Suppressor macrophage treated with lipopolysaccharide for 1 hour (primary cell): ENCODE data around the gene NT5DC3.
A peak's percentile ranks its signal among the peaks of the same experiment; 100 is the strongest.

ENCODE experiments used
- DNase-seq, 3 donors: peaks; one replicate each; pipeline ENCODE4 v3.0.0-alpha.2; 2020 to 2022

NT5DC3 gene

DNA sequence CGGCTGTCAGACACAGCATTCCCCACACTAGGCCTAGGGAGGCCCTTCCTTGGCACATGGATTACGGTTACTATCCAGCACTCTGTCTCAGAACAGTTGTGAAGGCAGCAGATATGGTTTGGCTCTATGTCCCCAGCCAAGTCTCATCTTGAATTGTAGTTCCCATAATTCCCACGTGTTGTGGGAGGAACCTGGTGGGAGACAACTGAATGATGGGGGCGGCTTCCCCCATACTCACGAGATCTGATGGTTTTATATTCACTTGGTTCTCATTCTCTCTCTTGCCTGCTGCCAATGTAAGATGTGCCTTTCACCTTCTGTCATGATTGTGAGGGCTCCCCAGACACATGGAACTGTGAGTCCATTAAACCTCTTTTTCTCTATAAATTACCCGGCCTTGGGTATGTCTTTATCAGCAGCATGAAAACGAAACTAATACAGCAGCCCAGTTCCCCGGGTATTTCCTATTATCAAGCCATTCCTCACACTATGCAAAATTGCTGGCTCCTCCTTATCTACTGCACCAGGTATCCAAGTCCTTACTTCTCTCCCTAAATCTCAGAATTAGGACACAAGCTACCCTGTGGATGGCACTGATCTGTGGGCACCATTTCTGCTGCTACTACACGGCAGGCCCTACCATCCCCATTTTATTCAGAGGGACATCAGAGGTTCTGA, 33.3 kb downstream of the NT5DC3 start:
- DNase-seq = peak in 2 of 3 donors; percentile 18 to 39

DNA sequence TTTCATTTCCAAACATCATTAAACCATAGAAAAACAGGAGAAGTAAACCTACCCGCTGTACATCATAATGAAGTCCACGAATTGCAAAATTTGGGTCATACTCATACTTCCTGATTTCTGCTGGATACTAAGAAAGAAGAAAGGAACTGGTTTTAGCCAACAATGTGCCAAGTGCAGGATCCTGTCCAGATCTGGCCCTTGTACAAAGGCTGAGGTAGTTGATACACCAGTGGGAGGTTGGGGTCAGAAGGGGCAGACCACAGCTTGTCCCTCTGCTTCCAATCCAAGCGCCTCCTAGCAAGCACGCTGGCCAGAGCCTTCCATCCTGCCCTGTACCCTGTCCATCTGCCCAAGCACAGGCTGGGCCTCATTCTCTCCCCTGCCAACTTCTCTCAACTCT, 34.2 kb downstream of the NT5DC3 start:
- DNase-seq = peak; percentile 66 to 89 (median 83)

DNA sequence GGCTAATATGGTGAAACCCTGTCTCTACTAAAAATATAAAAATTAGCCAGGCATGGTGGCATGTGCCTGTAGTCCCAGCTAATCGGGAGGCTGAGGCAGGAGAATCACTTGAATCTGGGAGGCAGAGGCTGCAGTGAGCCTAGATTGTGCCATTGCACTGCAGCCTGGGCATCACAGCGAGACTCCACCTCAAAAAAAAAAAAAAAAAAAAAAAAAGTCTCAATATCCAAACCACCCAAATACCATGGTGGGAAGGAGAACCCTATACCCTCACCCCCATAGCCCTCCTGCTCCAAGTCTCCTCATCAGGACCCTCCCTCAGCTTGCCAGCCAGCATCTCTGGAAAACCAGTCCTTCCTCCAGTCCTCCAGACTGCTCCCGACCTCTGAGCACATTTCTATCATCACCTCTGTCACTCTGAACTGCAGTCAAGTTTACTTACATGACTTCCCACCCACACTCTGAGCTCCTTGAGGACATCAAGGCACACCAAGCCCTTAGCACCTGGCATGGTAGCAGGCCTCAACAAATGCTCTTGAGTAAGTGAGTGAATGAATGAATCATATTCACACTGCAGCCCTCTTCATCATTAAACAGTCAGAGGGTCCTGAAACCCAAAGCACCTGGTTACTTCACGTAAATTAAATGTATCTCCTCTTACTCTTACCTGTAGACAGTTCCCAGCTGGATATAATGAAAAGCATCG, 35.2 kb downstream of the NT5DC3 start:
- DNase-seq = no peak

DNA sequence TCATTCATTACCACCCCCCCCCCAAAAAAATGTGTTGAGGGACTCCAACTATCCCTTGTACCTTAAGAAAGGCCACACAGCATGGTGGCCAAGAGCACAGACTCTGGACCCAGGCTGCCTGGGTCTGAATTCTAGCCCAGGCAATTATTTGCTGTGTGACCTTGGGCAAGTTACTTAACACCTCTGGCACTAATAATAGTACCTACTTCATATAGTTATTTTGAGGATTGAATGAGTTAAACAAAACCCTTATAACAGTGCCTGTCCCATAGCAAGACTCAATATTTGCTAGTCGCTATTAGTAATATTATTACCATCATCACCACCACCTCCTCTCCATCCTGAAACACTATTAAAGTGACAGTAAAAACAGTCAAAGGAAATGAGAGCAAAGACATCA, 37.2 kb downstream of the NT5DC3 start:
- DNase-seq = no peak

DNA sequence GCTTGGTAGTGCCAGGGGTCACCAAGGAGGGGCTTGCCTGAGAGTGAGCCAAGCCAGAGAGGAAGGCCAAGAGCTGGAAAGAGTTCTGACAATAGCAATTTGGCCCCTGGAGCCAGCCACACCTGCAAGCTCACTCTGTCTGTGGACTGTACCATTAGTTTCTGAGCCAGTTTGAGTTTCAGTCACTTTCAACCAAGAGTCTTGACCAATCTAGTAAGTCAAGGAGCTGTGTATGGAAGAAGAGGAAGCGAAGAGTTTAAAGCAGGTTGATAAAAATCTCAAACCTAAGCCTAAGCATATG, 38.5 kb downstream of the NT5DC3 start:
- DNase-seq = no peak

- DNase-seq = no peak
Measured at GRCh38 chr12:103801709-103802585, 39.1 kb downstream of the NT5DC3 start.

DNA sequence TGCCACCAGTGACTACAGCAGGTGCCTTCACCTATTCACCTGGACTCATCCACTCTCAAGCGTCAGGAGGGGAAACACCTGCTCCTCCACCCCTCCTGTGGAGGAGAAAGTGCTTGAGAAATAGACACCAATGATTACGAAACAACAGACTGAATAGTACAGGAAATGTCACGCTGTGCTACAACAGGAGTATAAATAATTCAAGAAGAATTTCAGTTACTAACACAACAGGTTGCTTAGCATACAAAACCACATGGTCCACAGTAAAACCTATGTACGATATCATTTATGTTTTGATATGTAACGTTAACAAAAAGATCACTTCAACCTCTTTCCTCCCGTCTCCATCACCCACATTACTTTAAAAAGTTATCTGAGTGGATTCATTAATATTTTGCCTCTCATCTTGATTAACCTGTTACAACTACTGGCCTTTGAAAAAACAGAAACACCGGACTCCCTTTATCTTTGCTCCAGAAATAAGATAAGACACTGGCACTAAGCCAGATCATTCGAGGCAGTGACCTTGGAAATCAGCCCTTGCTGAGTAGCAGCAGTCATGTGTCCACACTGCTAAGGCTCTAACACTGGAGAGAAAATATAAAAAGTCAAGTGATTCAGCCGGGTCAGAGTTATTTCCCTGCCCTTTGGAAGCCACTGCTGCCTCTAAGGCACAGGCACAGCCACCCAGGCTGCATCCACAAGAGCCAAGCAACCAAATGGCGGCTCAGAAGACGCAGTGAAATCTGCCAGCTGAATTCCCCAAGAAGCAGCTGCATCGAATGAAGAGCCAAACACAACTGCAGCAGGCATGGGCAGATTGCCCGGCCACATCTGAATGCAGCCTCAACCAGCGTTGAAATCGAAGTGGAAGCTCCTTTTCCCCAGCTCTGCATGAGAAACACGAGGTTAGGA, 40.9 kb downstream of the NT5DC3 start:
- peak in 1 of 3 donors; percentile 27 for DNase-seq

DNA sequence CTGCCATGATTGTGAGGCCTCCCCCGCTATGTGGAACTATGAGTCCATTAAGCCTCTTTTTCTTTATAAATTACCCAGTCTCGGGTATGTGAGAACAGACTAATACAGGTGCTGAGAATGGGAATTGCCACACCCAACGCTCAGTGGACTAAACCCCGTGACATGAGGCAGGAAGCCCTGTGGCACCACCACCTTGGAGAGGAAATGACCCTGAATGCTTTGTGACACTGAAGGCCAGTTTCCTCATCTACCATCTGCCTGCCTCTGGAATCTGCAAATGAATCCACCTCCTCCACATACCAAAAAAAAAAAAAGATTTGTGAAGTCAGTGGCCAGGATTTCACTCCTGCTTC, 41.6 kb downstream of the NT5DC3 start:
- no peak for DNase-seq

GRCh38 chr12:103798586-103798985, 42.4 kb downstream of the NT5DC3 start:
- DNase-seq = no peak

GRCh38 chr12:103794309-103795213, 46.5 kb downstream of the NT5DC3 start:
- no peak for DNase-seq

DNA sequence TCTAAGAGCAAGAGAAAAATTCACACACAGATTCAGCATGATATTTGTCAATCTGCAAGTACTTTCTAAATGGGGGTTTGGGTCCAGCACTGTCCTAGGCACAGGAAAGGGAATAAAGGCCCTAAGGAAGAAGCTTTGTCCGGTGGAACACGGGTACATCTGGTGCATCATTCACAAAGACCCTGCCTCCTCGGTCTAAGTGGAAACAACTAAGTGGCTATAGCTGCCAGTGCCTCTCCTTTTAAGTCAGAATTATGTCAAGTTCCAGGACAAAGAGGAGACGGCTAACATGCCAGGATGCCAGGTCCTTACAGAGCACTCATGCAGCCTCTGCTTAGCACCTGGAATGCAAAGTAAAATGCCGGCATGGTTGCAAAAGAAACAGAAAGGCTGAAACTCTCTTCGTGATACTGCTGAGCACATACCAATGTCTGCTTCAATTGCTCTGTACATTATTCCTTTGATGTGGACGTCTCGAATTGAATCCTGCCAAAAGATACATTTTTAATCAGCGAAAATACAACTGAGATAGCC, 47.5 kb downstream of the NT5DC3 start:
- DNase-seq = no peak

DNA sequence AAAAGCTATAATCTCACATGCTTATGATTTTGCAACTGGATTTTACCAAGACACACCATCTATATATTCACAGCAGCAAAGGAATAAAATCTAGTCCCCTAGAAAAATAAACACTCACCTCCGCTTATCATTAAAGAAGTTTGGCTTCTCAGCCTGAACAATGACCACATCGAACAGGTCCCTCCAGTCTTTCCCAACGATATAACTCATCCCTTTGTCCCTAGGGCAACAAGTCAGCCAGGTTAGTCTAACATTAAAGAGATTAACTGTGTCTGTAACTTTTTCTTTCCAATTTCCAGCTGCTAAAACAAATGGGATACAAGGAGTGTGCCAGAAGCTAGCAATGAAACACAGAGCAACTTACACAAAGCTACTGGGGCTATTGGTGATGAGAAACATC, 48.0 kb downstream of the NT5DC3 start:
- no peak for DNase-seq

DNA sequence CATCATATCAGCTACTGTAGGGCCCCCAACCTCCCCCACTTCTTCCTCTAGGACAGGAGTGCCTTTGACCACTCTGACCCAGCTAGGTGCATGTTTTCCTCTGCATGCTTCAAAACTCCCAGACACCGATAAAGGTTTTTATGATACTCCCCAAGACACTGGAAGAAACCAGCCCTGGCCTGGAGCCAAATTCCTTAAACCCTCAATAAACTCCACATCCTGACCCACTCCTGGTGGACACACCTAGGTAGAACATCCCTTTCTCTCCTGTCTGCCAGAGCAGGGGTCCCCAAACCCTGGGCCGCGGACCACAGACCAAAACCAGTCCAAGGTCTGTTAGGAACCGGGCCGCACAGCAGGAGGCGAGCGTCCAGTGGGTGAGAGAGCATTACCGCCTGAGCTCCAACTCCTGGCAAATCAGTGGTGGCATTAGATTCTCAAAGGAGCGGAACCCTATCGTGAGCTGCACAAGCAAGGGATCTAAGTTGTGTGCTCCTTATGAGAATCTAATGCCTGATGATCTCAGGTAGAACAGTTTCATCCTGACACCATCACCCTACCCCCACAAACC, 49.6 kb downstream of the NT5DC3 start:
- DNase-seq = no peak

DNA sequence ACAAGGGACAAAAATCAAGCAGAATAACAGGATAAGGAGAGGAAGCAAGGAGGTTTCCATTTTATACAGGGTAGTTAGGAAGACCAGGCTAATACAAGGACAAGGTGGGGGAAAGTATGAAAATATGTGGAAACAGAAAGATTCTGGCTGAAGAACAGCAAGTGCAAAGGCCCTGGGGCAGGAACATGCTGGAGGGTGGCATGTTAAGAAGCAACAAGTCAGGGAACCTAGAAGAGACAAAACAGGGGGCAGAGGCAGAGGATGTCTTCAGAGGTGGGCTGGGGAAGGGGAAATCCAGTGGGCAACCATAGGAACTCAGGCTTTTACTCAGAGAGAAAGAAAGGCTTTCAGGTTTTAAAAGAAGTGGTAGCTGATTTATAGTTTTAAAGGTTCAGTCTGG, 54.8 kb downstream of the NT5DC3 start:
- DNase-seq = no peak

- DNase-seq = no peak
Measured at GRCh38 chr12:103785243-103786031, 55.6 kb downstream of the NT5DC3 start.

- no peak for DNase-seq
Measured at GRCh38 chr12:103783744-103784664, 57.0 kb downstream of the NT5DC3 start.

GRCh38 chr12:103782399-103782798, 58.6 kb downstream of the NT5DC3 start:
- no peak for DNase-seq

GRCh38 chr12:103780992-103781391, 60.0 kb downstream of the NT5DC3 start:
- DNase-seq = no peak

GRCh38 chr12:103780093-103780440, 61.0 kb downstream of the NT5DC3 start:
- DNase-seq = no peak
